Caco-2 (cell line): ENCODE measurements around the gene ATP7B. TPM values are rescaled to one million over a fixed set of nuclear protein-coding genes. Genes with fewer than 3 reads are reported as not detected.

Source experiments
- BruUV-seq: library from RNA; stranded (reverse); fragments of 400-500 nt; replicated peaks from 2 replicates; lab custom pipeline; 2021; lab: Mats Ljungman, UMichigan
- CTCF ChIA-PET: fragments of 300-600 bp; sonication (Branson Sonifier 250); formaldehyde crosslinking; loops from one replicate; lab custom pipeline; 2022; ENCODE audit warnings: antibody characterized with exemption; lab: Charles Lee
- POLR2A ChIA-PET: fragments of 300-600 bp; sonication (Branson Sonifier 250); formaldehyde crosslinking; loops from one replicate; lab custom pipeline; 2022; ENCODE audit warnings: antibody characterized with exemption; lab: Charles Lee
- DNase-seq, 2 experiments: peaks; one replicate each; pipeline versions ENCODE4 v3.0.0 to v3.0.0-alpha.2; 2020 to 2022
- H3K27me3 ChIP-seq: replicated peaks from 2 replicates; pipeline ENCODE4 v1.6.0; 2011; ENCODE audit warnings: low read length; ENCODE audit not compliant: control insufficient read depth, insufficient read depth
- H3K36me3 ChIP-seq: 2 replicates; pipeline ENCODE4 v1.5.1; 2011; ENCODE audit warnings: low read length; ENCODE audit not compliant: control insufficient read depth, insufficient read depth
- H3K4me1 ChIP-seq: fragments of 250-450 bp; sonication (Bioruptor Pico); 2 replicates; pipeline ENCODE4 v1.5.1; 2020; ENCODE audit warnings: mild to moderate bottlenecking
- H3K4me3 ChIP-seq: 2 replicates; pipeline ENCODE4 v1.5.1; 2011; ENCODE audit warnings: low read depth, mild to moderate bottlenecking, control low read depth, low read length
- H3K9me3 ChIP-seq: fragments of 250-450 bp; sonication (Bioruptor Pico); 2 replicates; pipeline ENCODE4 v1.5.1; 2020; ENCODE audit warnings: mild to moderate bottlenecking, moderate library complexity
- H3K27ac Mint-ChIP-seq: one replicate; pipeline ENCODE4 v1.8.0; 2022; ENCODE audit warnings: mixed read lengths; ENCODE audit not compliant: unreplicated experiment
- H3K27me3 Mint-ChIP-seq: one replicate; pipeline ENCODE4 v1.8.0; 2022; ENCODE audit warnings: mixed read lengths; ENCODE audit not compliant: insufficient read depth, unreplicated experiment
- H3K36me3 Mint-ChIP-seq: one replicate; pipeline ENCODE4 v1.8.0; 2022; ENCODE audit warnings: mild to moderate bottlenecking, mixed read lengths; ENCODE audit not compliant: insufficient read depth, unreplicated experiment
- H3K4me1 Mint-ChIP-seq: one replicate; pipeline ENCODE4 v1.8.0; 2022; ENCODE audit warnings: low read depth, mixed read lengths; ENCODE audit not compliant: unreplicated experiment
- H3K4me3 Mint-ChIP-seq: one replicate; pipeline ENCODE4 v1.8.0; 2022; ENCODE audit warnings: mild to moderate bottlenecking, moderate library complexity, mixed read lengths; ENCODE audit not compliant: unreplicated experiment
- H3K9me3 Mint-ChIP-seq: one replicate; pipeline ENCODE4 v1.8.0; 2022; ENCODE audit warnings: mixed read lengths; ENCODE audit not compliant: unreplicated experiment
- intact Hi-C: fragments of 100-400 bp; cut with micrococcal nuclease; formaldehyde crosslinking; loops from one replicate; pipeline ENCODE4 v1.10.0; 2022; ENCODE audit not compliant: unreplicated experiment
- total RNA-seq: library from RNA; stranded (reverse); gene quantifications from 2 replicates; pipeline ENCODE4 v1.2.3, GENCODE V29; 2022
- TF ChIP-seq, protein P1 (sequence below), 2 experiments: fragments of 200-600 bp in 1 of 2; IDR thresholded peaks; 1 replicate in 1 of 2; 2 replicates in 1 of 2; pipeline versions ENCODE4 v1.5.1 to v1.8.0; 2011 to 2022; ENCODE audit warnings: antibody characterized with exemption in 1 of 2, control low read depth in 1 of 2, inconsistent platforms in 1 of 2, low read depth in 1 of 2, low read length in 1 of 2, mild to moderate bottlenecking in 1 of 2, moderate library complexity in 1 of 2; ENCODE audit not compliant: insufficient read depth in 1 of 2, severe bottlenecking in 1 of 2, unreplicated experiment in 1 of 2

The ATP7B gene
- total RNA-seq, 1 experiment from 2014 or later: 50.7 TPM

DNA sequence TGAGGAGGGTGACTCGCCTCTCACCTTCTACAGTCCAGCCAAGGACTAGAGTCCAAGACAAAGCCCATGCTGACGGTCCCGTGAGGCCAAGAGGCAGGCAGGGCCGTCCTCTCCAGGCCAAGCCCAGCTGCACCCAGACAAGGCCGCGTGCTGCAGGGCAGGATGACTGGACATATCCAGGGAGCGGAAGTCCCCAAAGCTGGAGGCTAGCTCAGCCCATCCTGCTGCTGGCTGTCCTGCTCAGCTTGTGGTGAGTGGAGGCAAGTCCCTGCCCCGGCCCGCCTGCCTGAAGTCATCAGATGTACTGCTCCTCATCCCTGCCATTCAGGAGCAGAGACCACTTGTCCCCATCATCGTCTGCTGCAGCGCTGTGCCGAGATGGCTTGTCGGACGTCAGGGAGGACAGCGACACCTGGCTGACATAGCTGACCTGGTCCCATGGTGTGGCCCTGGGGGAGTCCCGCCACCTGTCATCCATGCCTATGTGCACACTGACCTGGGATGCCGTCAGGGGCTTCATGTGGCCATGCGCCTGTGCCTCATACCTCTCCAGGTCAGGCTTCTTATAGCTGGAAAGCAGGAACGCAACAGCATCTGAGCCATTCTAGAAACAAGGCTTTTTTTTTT is 76.7 kb downstream of the ATP7B start:
- H3K36me3 Mint-ChIP-seq: peaks cover 36% of the 10 kb centered on the region
- H3K27ac Mint-ChIP-seq: no peak overlapping the region
- H3K27me3 Mint-ChIP-seq: no peaks in the 10 kb centered on the region
- no peaks in the 10 kb centered on the region for H3K4me1 Mint-ChIP-seq
- H3K4me3 Mint-ChIP-seq: no peak overlapping the region
- POLR2A ChIA-PET: no interaction called here
- no peaks in the 10 kb centered on the region for H3K9me3 Mint-ChIP-seq
- Histone ChIP-seq H3K9me3 (no peaks in the 10 kb centered on the region), H3K36me3 (no peaks in the 10 kb centered on the region; the same call in 1 of the 2 replicates), H3K27me3 (no peaks in the 10 kb centered on the region), H3K4me1 (no peaks in the 10 kb centered on the region), H3K4me3 (no peak overlapping the region)
- no TSS peak for BruUV-seq
- DNase-seq: no peak
- TF ChIP-seq, protein P1, sequence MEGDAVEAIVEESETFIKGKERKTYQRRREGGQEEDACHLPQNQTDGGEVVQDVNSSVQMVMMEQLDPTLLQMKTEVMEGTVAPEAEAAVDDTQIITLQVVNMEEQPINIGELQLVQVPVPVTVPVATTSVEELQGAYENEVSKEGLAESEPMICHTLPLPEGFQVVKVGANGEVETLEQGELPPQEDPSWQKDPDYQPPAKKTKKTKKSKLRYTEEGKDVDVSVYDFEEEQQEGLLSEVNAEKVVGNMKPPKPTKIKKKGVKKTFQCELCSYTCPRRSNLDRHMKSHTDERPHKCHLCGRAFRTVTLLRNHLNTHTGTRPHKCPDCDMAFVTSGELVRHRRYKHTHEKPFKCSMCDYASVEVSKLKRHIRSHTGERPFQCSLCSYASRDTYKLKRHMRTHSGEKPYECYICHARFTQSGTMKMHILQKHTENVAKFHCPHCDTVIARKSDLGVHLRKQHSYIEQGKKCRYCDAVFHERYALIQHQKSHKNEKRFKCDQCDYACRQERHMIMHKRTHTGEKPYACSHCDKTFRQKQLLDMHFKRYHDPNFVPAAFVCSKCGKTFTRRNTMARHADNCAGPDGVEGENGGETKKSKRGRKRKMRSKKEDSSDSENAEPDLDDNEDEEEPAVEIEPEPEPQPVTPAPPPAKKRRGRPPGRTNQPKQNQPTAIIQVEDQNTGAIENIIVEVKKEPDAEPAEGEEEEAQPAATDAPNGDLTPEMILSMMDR (IDR thresholded peaks at IDR 0.05; ENCODE audit: insufficient read depth in 1 of 2, low read depth in 1 of 2, low read length in 1 of 2, severe bottlenecking in 1 of 2, unreplicated experiment in 1 of 2): no peak
- intact Hi-C loops: loop anchor here (1.0 to 5.0 kb wide), 2 partner anchors 117 to 193 kb away; no protein-coding TSS in a partner anchor
- CTCF ChIA-PET: interaction anchor here (0.7 to 1.9 kb wide), 2 partner anchors 75 to 193 kb away, joined by 3 to 4 read pairs; no protein-coding TSS in a partner anchor

DNA sequence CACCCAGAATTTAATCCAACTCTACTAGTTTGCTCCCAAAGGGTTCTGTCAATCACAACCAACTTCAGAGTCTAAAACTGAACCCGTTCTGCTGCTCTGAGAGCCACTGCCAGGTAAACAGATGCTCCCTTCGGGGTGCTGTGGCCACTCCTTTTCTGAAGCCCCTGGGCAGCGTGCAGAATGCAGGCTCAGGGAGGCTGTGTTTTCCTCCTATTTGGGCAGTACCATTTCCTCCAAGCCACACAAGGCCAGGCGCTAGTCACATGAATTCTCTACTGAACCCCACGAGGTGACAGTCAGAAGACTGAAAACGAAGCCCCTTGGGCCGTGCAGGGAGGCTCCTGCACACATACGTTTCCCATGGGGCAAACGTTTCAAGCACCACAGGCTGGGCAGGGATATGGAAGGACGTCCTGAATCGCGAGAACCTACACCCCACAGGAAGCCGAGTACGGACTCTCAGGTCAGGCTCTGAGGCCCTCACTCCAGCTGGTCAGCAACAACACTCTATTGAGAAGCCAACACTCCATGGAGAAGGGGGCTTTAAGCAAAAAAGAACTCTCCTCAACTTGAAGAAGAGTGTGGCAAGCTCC is 77.7 kb downstream of the ATP7B start:
- no peak overlapping the region for H3K27ac Mint-ChIP-seq
- Histone ChIP-seq H3K4me3 (no peak overlapping the region), H3K4me1 (no peaks in the 10 kb centered on the region), H3K36me3 (no peaks in the 10 kb centered on the region; the same call in 1 of the 2 replicates), H3K9me3 (no peaks in the 10 kb centered on the region), H3K27me3 (no peaks in the 10 kb centered on the region)
- no TSS peak for BruUV-seq
- ChIA-PET POLR2A (no interaction called here), CTCF (interaction anchor here (1.9 kb wide), 1 partner anchor 194 kb away, joined by 4 read pairs; no protein-coding TSS in a partner anchor)
- H3K4me1 Mint-ChIP-seq: no peaks in the 10 kb centered on the region
- TF ChIP-seq, protein P1 (IDR thresholded peaks at IDR 0.05; ENCODE audit: insufficient read depth in 1 of 2, low read depth in 1 of 2, low read length in 1 of 2, severe bottlenecking in 1 of 2, unreplicated experiment in 1 of 2): no peak
- no peak for DNase-seq
- no peaks in the 10 kb centered on the region for H3K27me3 Mint-ChIP-seq
- H3K9me3 Mint-ChIP-seq: no peaks in the 10 kb centered on the region
- intact Hi-C loops: loop anchor here (5.0 kb wide), 1 partner anchor 116 kb away; no protein-coding TSS in a partner anchor
- peaks cover 32% of the 10 kb centered on the region for H3K36me3 Mint-ChIP-seq
- H3K4me3 Mint-ChIP-seq: no peak overlapping the region

DNA sequence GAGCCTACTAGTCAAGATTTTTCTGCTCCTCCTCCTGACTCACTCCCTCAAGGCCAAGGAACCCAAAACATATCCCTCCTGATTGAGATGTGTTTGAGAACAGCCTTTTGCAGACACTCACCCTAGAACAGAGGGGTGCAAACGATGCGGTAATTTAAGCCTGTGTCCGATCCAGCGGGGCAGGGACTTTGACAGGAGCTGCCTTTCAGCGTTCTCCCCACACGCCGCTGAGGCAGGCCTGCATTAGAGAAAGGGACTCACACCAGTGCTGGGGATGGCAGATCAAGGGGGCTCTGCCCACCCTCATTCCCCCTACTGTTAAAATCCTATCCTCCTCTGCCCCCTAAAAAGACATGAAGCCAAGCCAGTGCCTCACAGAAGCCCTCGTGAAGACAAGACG is 79.0 kb downstream of the ATP7B start:
- Histone ChIP-seq H3K4me1 (no peaks in the 10 kb centered on the region), H3K9me3 (no peaks in the 10 kb centered on the region), H3K4me3 (no peak overlapping the region), H3K36me3 (no peaks in the 10 kb centered on the region; the same call in 1 of the 2 replicates), H3K27me3 (no peaks in the 10 kb centered on the region)
- H3K27ac Mint-ChIP-seq: no peak overlapping the region
- H3K4me1 Mint-ChIP-seq: no peaks in the 10 kb centered on the region
- no peaks in the 10 kb centered on the region for H3K27me3 Mint-ChIP-seq
- H3K4me3 Mint-ChIP-seq: no peak overlapping the region
- POLR2A ChIA-PET: no interaction called here
- H3K9me3 Mint-ChIP-seq: no peaks in the 10 kb centered on the region
- TF ChIP-seq, protein P1 (IDR thresholded peaks at IDR 0.05; ENCODE audit: insufficient read depth in 1 of 2, low read depth in 1 of 2, low read length in 1 of 2, severe bottlenecking in 1 of 2, unreplicated experiment in 1 of 2): no peak
- CTCF ChIA-PET: no interaction called here
- peaks cover 21% of the 10 kb centered on the region for H3K36me3 Mint-ChIP-seq
- BruUV-seq: no TSS peak
- DNase-seq: no peak
- intact Hi-C loops: loop anchor here (5.0 kb wide), 1 partner anchor 115 kb away; no protein-coding TSS in a partner anchor
